Ureter (tissue), 1 donor: ENCODE measurements around the gene APRT. TPM values are rescaled to one million over a fixed set of nuclear protein-coding genes. Genes with fewer than 3 reads are reported as not detected.

Source experiments
- DNase-seq: peaks from one replicate; pipeline ENCODE4 v3.0.0-alpha.2; 2020; ENCODE audit warnings: low spot score
- total RNA-seq: library from RNA; stranded (reverse); gene quantifications from one replicate; pipeline ENCODE4 v1.2.4, GENCODE V29; 2023
- donor health status: DM: yes; HTN: yes; CAD: no.

The APRT gene
- 152 TPM for total RNA-seq

GRCh38 chr16:88811769-88812512 lies at the start of gene APRT:
Gene APRT (minus strand): TSS chr16:88811928. CDS start chr16:88811899, 29 bp downstream.
- peak; percentile 98 for DNase-seq

DNA sequence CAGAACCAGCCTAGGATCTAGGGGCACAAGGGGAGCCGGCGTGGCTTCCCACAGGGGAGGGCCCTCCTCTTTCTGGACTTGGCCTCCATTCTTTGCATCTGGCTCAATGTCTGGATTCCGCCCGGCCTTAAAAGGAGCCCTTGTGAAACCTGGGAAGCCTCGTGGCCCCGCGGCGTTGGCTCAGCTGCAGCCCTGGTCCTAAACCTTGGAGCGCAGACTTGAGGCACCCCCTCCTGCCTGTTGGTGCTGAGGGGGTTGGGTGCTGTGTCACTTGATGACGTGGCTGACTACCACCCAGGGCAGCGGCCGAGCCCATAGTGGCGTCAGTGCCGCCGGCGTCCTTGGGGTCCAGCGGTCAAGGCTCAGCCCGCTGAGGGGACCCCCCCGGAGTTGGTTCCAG lies 49.6 kb upstream of the APRT start:
- DNase-seq = no peak

GRCh38 chr16:88859381-88860091 lies 47.8 kb upstream of the APRT start:
- DNase-seq = no peak

- DNase-seq = peak; percentile 81
Observed at GRCh38 chr16:88857728-88858339, 46.1 kb upstream of the APRT start.

- peak; percentile 99 for DNase-seq
Observed at GRCh38 chr16:88856828-88857727, 45.4 kb upstream of the APRT start, which contains the start of the genes GALNS and TRAPPC2L. Gene GALNS (minus strand): TSS chr16:88856947. CDS start chr16:88856877, 70 bp downstream. Gene TRAPPC2L (plus strand): TSS chr16:88857127. CDS start chr16:88857151, 24 bp downstream.

DNA sequence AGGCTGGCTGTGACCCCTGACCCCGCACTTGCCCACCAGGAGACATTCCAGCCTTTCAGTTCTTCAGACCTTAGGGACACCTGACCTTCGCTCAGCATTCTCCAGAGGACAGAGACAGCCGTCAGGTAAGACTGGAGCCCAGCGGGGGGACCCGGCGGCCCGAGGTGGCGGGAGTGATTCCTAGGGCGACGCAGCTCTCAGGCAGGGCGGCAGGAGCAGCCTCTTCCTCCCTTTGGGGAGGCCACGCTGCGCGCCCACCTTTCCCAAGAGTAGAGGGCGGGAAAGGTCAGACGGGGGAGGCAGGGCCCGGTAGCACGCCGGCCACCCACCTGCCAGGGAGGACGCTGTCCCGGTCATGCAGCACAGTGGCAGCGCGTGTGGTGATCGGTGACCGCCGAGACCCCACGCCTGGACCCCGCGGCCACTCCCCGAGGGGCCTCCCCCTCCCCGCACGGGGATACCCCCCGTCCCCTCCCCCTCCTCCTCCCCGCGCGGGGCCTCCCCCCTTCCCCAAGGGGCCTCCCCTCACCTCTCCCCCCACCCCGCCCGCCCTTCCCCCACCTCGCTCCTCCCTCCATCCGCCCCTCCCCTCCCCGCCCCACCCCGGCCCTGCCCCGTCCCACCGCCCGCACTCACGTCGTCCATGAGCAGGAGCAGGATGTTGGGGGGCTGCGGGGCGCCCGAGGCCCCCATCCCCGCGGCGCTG lies 44.5 kb upstream of the APRT start:
- DNase-seq = no peak

GRCh38 chr16:88855736-88856121 lies 44.0 kb upstream of the APRT start:
- no peak for DNase-seq

DNA sequence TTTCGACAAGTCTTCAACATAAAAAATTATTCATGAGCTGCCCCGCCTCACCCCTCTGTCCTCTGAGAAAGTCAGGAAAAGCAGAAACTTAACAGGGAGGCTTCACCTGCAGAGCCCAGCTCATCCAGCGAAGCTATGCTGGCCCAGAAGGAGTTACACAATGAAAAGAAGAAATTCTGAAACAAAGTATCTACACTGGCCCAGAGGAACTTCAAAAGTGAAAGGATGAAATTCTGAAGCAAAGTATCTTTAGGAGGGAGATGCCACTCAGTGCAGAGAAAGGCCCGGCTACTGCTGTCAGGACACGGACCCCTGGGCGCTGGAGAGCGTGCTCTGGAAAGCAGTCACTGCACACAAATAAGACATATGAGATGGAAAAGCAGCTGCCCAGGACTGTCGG lies 43.4 kb upstream of the APRT start:
- DNase-seq = no peak

DNA sequence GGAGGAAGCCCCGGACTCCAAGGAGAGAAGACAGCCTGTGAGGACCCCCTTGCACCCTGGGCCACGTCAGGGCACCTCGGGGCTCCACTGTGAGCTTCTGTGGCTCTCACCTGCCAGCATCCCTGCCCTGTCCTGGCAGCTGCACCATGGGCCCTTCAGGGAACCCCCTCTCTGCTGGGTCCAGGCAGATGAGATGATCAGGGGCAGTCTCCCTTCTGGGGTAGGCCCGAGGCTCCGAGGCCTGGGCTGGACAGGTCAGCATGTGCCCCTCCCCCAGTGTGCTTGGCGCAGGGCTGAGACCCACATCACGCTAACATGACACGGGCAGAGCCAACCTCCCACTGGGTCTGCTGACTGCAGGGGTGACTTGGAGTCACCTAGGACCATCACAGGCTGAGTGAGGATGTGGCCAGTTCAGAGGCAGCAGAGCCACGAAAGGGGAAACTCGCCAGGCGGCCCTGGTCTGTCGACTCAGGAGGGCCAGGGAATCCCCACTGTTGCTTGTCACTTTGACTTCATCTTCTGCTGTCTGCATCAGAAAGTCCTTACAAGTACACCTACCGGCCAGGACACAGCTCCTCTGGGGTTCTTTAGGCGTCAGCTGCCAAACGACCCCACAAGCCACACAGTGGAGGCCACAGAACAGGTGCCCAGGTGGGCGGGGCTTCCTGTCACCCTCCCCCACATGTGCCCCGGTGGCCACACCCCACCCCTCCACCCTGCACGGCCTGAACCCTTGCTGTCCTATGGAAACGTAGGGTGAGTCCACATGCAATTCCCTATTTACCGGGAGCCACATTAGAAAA lies 42.8 kb upstream of the APRT start:
- no peak for DNase-seq

DNA sequence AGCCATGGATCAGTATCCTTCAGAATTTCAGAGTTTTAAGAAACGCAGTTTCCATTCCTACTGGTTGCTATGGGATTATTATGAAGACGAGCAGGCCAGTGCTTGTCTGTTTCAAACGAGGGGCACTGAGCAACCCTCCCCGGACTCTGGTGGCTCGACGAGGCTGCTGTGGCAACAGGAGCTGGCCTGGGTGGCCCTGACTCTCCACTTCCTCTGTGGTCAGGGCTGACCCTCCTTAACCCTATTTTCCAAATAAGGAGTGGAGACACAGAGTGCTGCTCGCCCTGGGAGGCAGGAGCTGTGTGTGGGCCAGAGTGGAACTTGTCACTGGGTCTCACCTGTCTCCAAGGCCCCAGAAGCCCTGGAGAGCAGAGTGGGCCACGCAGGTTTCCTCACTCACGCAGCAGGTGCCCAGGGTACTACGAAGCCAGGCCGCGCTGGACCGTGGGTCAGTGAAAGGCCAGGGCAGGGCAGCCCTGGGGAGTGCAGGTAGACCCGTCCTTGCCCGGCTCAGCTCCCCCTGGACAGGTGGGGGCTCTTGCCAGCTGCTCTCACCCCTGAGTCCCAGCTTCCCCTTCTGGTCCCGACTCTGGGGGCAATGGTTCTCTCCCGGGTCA lies 41.7 kb upstream of the APRT start:
- no peak for DNase-seq

DNA sequence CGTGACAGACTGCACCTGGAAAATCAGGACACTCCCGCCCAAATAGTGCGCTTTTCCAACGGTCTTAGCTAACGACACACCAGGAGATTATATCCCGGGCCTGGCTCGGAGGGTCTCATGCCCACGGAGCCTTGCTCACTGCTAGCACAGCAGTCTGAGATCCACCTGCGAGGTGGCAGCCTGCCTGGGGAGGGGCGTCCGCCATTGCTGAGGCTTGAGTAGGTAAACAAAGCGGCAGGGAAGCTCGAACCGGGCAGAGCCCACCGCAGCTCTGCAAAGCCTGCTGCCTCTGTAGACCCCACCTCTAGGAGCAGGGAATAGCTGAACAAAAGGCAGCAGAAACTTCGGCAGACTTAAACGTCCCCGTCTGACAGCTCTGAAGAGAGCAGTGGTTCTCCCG lies 39.9 kb upstream of the APRT start:
- no peak for DNase-seq

DNA sequence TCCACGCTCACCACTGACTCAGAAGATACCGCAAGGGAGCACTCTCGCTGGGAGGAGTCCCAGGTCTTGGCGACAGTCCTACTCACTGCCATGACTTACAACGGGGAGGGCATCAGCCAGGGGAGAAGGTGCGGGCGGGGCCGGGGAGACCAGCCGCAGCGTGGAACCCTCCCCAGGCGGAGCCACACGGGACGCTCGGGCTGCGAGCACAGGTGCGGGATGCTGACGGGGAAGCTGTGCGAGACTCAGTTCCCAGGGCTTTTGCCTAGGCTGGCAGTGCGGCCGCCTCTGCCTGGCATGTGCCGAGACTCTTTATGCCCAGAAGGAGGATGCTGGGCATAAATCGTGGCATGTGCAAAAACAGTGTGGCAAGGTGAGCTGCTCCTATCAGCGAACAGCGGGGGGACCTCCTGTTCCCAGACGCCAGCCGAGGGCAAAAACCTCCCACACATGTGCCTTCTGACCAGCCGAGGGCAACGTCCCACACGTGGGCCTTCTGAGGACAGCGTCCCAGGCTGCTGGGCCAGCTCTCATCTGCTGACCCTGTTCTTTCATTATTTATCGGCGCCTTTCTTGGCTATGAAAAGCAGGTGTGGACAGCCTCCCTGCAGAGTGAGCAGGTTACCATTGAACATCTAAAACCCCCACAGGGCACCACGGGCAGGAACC lies 38.9 kb upstream of the APRT start:
- DNase-seq = no peak

GRCh38 chr16:88848557-88848956 lies 36.8 kb upstream of the APRT start:
- DNase-seq = no peak

DNA sequence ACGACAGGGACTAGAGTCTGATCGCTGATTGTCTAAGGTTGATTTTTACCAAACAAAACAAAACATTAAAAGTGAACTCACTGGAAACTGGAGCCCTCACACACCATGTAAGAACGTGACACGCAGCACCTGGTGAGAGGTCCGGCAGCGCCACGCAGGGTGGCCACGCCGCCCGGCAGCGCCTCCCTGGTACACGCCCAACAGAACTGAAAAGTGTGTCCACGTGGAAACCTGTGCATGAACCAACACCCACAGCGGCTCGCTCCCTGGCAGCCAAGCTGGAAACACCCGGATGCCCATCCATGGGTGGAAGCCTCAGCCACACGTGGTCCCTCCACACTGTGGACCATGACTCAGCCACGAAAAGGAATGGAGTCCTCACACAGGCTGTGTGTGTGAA lies 35.9 kb upstream of the APRT start:
- DNase-seq = no peak

- DNase-seq = no peak
Observed at GRCh38 chr16:88846088-88846487, 34.4 kb upstream of the APRT start.

- no peak for DNase-seq
Observed at GRCh38 chr16:88844419-88845036, 32.8 kb upstream of the APRT start.

GRCh38 chr16:88843256-88843655 lies 31.5 kb upstream of the APRT start:
- DNase-seq = no peak

DNA sequence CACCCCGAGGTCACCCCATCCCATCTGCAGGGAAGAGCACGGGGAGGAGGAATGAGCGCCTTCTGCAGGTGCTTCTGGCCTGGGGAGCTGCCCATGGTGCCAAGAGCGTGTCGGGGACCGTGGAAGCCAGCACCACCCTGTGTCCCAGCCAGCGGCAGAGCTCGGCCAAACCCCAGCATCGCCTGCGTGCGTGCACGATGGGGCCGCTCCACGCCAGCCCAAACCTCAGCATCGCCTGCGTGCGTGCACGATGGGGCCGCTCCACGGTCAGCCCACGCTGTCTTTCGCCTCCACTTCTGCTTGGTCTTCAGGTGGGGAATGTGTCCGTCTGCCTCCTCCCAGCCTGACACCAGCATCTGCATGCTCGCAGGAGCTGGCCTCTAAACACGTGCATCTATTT lies 31.1 kb upstream of the APRT start:
- DNase-seq = no peak

DNA sequence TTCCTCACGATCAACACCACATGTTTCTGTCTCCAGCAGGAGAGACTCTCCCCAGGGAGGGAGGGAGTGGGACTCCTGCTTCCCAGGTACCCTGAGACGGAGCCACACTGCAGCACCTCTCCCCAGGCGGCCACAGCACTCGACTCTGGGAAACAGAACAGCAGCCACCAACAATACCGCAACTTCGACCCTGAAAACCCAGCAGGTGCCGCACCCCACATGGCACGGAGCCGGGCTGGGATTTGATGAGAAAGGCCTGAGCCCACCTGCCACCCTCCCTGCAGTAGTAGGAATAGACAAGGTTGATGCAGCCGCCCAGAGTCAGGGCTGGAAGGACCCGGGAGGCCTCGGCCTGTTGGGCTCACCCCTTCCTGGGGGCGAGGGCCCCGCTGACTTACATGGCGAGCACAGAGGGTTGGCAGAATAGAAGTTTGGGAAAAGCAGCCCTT lies 30.6 kb upstream of the APRT start:
- DNase-seq = no peak
